ENCODE data around the gene CDC42BPA.
"Not testable (repeated sequence)": the region's sequence is repeated elsewhere in the genome, so short reads cannot be mapped to it uniquely, and the experiment has no call there.

Gene CDC42BPA

GRCh38 chr1:227308367-227309336 lies 9.6 kb downstream of the CDC42BPA start:
- DNase-seq: no peak

GRCh38 chr1:227306689-227307088 lies 11.6 kb downstream of the CDC42BPA start:
- DNase-seq: no peak

GRCh38 chr1:227305894-227306626 lies 12.2 kb downstream of the CDC42BPA start:
- DNase-seq: no peak

GRCh38 chr1:227304665-227305064 lies 13.6 kb downstream of the CDC42BPA start:
- DNase-seq: no peak

- no peak for DNase-seq
Observed at GRCh38 chr1:227303662-227304061, 14.6 kb downstream of the CDC42BPA start.

GRCh38 chr1:227300682-227301081 lies 17.6 kb downstream of the CDC42BPA start:
- no peak for DNase-seq

GRCh38 chr1:227299688-227300087 lies 18.6 kb downstream of the CDC42BPA start:
- no peak for DNase-seq

- no peak for DNase-seq
Observed at GRCh38 chr1:227299241-227299627, 19.1 kb downstream of the CDC42BPA start.

GRCh38 chr1:227298512-227299240 lies 19.6 kb downstream of the CDC42BPA start:
- DNase-seq: no peak

- DNase-seq: no peak
Observed at GRCh38 chr1:227297073-227297793, 21.1 kb downstream of the CDC42BPA start.

GRCh38 chr1:227295609-227296008 lies 22.7 kb downstream of the CDC42BPA start:
- no peak for DNase-seq

- DNase-seq: no peak
Observed at GRCh38 chr1:227285745-227286144, 32.5 kb downstream of the CDC42BPA start.

- no peak for DNase-seq
Observed at GRCh38 chr1:227281371-227281770, 36.9 kb downstream of the CDC42BPA start.

GRCh38 chr1:227280836-227281235 lies 37.5 kb downstream of the CDC42BPA start:
- no peak for DNase-seq

GRCh38 chr1:227276156-227276693 lies 42.1 kb downstream of the CDC42BPA start:
- DNase-seq: not testable (repeated sequence)

GRCh38 chr1:227273557-227273956 lies 44.7 kb downstream of the CDC42BPA start:
- DNase-seq: no peak

GRCh38 chr1:227272428-227272827 lies 45.9 kb downstream of the CDC42BPA start:
- DNase-seq: no peak

GRCh38 chr1:227270554-227270953 lies 47.7 kb downstream of the CDC42BPA start:
- no peak for DNase-seq

GRCh38 chr1:227268943-227269342 lies 49.3 kb downstream of the CDC42BPA start:
- DNase-seq: no peak

GRCh38 chr1:227265891-227266290 lies 52.4 kb downstream of the CDC42BPA start:
- no peak for DNase-seq

GRCh38 chr1:227263869-227264268 lies 54.4 kb downstream of the CDC42BPA start:
- DNase-seq: no peak

GRCh38 chr1:227261501-227261900 lies 56.8 kb downstream of the CDC42BPA start:
- DNase-seq: no peak

Data from CD4-positive, alpha-beta T cell treated with Interleukin-21 for 1 hour (primary cell).